Psoas muscle (tissue), 8 donors: ENCODE measurements around the gene HEXD. TPM values are rescaled to one million over a fixed set of nuclear protein-coding genes. Genes with fewer than 3 reads are reported as not detected.

Source experiments
- ATAC-seq, 4 donors: fragments of 200-7000 bp; cut with Tn5 transposase; one replicate each; pipeline ENCODE4 v1.9.1; 2020; ENCODE audit warnings: moderate library complexity in 3 of 4, mild to moderate bottlenecking in 2 of 4
- DNase-seq, 2 donors: peaks; one replicate each; pipeline ENCODE4 v3.0.0-alpha.2; 2020
- H3K27ac ChIP-seq: fragments of 200-600 bp; one replicate; pipeline ENCODE4 v1.8.0; 2022
- H3K27me3 ChIP-seq, 3 donors: fragments of 200-600 bp in 1 of 3; one replicate each; pipeline versions ENCODE4 v1.6.1 to v1.8.0; 2013 to 2022; ENCODE audit warnings: low read length in 2 of 3, mild to moderate bottlenecking in 2 of 3, moderate library complexity in 1 of 3; ENCODE audit not compliant: insufficient read depth in 3 of 3
- H3K36me3 ChIP-seq, 2 donors: fragments of 200-600 bp in 1 of 2; one replicate each; pipeline versions ENCODE4 v1.6.1 to v1.8.0; 2013 to 2022; ENCODE audit warnings: low read depth in 1 of 2, mild to moderate bottlenecking in 1 of 2, moderate library complexity in 1 of 2; ENCODE audit not compliant: insufficient read depth in 1 of 2
- H3K4me1 ChIP-seq: fragments of 200-600 bp; one replicate; pipeline ENCODE4 v1.8.0; 2022
- H3K4me3 ChIP-seq: fragments of 200-600 bp; one replicate; pipeline ENCODE4 v1.8.0; 2022; ENCODE audit warnings: mild to moderate bottlenecking
- H3K9me3 ChIP-seq: fragments of 200-600 bp; one replicate; pipeline ENCODE4 v1.8.0; 2022
- WGBS, 3 donors: extraction: QIAGEN DNeasy Blood & Tissue Kit; methylation state at CpG; one replicate each; pipeline versions ENCODE4 v1.1.6 to v1.1.7; 2013; 5-methylcytosine and 5-hydroxymethylcytosine counted together
- intact Hi-C, 2 donors: fragments of 100-400 bp; cut with DNase I; formaldehyde crosslinking; loops; one replicate each; pipeline versions ENCODE4 v1.11.0 to v1.14.2; 2022
- polyA plus RNA-seq, 3 donors: library from polyadenylated mRNA; stranded (reverse); fragments of 200-250 nt; gene quantifications; one replicate each; pipeline ENCODE4 v1.2.3, GENCODE V29; 2013
- total RNA-seq, 4 donors: library from RNA; stranded (reverse); fragmentation: NEBNext Ultra II Directional in 2 of 4; extraction: Animal tissue kit (Norgen Biotek cat#: 25700) in 2 of 4; gene quantifications; one replicate each; pipeline versions ENCODE4 v1.2.1 to v1.2.4, GENCODE V29; 2021 to 2023
- TF ChIP-seq, protein P1 (sequence below): fragments of 200-600 bp; IDR thresholded peaks from one replicate; pipeline ENCODE4 v1.8.0; 2022; ENCODE audit warnings: antibody characterized with exemption
- donor health status: healthy with polysubstance abuse.
- donor health status: DM: no; HTN: no; CAD: no; lungs with moderate emphysema.
- donor health status: Bipolar disorder and iron deficiency.
- donor health status: healthy.
- donor health status: DM: yes; HTN: yes; CAD: no.
- donor health status: DM: no; HTN: no; CAD: no.
- donor health status: DM: no; HTN: no; CAD: no.
- donor health status: DM: yes; HTN: yes; CAD: no.

Gene HEXD
- total and polyA plus RNA-seq, 7 donors = 17.4 to 29.8 (median 21.3) TPM

DNA sequence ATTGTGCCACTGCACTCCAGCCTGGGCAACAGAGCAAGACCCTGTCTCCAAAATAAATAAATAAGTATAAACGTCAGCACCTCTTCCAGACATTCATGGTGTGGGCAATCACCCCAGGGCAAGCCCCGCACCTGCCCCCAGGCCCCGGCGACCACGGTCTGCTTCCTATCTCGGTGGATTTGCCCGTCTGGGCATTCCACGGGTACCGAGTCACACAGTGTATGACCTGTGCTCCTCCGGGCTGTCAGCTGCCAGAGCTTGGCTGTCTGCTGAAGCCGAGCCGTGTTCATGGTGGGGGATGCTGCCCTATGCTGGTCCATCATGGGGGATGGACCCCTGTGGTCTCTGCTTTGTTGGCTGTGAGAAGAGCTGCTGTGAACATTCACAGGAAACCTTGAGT is 17.0 kb downstream of the HEXD start:
- Histone ChIP-seq H3K27ac (no peak overlapping the region), H3K4me3 (no peak overlapping the region), H3K9me3 (no peaks in the 10 kb centered on the region), H3K27me3 (no peaks in the 10 kb centered on the region), H3K4me1 (no peaks in the 10 kb centered on the region), H3K36me3 (peaks cover 0 to 75% of the 10 kb centered on the region in 2 donors)
- intact Hi-C loops = no loop called here
- ATAC-seq (no peak), DNase-seq (no peak)
- TF ChIP-seq, protein P1, sequence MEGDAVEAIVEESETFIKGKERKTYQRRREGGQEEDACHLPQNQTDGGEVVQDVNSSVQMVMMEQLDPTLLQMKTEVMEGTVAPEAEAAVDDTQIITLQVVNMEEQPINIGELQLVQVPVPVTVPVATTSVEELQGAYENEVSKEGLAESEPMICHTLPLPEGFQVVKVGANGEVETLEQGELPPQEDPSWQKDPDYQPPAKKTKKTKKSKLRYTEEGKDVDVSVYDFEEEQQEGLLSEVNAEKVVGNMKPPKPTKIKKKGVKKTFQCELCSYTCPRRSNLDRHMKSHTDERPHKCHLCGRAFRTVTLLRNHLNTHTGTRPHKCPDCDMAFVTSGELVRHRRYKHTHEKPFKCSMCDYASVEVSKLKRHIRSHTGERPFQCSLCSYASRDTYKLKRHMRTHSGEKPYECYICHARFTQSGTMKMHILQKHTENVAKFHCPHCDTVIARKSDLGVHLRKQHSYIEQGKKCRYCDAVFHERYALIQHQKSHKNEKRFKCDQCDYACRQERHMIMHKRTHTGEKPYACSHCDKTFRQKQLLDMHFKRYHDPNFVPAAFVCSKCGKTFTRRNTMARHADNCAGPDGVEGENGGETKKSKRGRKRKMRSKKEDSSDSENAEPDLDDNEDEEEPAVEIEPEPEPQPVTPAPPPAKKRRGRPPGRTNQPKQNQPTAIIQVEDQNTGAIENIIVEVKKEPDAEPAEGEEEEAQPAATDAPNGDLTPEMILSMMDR = no peak
- 86 to 93% (median 89%) methylated on average over 12 of the region's 12 CpGs for WGBS, 3 donors

DNA sequence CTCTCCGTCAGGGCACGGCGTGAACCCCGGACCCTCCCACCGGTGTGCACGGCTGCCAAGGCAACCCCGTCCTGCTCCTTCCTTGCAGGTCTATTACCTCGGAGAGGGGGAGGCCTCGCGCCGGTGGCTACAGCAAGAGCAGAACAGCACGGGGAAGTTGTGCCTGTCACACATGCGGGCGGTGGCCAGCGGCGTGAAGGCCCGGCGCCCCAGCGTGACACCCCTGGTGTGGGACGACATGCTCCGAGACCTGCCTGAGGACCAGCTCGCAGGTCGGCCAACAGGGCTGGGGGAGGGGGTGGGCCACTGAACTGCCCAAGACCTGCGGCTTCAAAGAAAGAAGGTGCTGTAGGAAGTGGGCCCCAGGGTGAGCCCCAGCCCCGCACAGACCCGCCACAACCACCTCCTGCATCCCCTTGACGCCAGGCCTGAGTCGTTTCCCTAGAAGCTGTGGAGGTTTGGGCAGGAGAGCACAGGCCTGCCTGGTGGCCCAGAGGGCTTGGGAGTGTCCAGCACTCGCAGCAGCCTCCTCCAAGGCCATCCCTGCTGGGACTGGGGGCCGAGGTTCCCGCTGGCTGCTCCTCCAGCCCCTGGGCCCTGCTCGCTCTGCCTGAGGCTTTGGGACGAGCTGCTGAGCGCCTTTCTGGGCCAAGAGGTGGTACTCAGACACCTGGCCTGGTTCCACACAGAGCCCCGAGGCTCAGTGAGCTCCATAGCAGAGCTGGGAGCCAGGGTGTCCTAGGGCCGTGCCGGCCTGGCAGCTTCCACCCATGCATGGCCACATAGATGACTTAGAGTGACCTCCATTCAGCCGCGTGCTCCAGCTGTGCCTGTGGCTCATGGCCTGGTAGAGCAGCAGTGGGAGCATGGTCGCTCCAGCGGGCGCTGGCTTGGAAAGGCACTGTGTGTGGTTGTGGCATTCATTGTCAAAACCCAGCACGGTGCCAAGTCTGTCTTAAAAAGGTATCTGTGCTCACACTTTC is 17.7 kb downstream of the HEXD start:
- ATAC-seq = peak in 3 of 4 donors; percentile 23 to 43 (median 43)
- Histone ChIP-seq H3K9me3 (no peaks in the 10 kb centered on the region), H3K27me3 (no peaks in the 10 kb centered on the region), H3K27ac (no peak overlapping the region), H3K4me1 (no peaks in the 10 kb centered on the region), H3K36me3 (peaks cover 0 to 73% of the 10 kb centered on the region in 2 donors), H3K4me3 (no peak overlapping the region)
- TF ChIP-seq, protein P1 = no peak
- intact Hi-C loops = no loop called here
- WGBS, 3 donors = 78 to 83% (median 80%) methylated on average over 34 to 43 of the region's 43 CpGs
- DNase-seq = no peak

DNA sequence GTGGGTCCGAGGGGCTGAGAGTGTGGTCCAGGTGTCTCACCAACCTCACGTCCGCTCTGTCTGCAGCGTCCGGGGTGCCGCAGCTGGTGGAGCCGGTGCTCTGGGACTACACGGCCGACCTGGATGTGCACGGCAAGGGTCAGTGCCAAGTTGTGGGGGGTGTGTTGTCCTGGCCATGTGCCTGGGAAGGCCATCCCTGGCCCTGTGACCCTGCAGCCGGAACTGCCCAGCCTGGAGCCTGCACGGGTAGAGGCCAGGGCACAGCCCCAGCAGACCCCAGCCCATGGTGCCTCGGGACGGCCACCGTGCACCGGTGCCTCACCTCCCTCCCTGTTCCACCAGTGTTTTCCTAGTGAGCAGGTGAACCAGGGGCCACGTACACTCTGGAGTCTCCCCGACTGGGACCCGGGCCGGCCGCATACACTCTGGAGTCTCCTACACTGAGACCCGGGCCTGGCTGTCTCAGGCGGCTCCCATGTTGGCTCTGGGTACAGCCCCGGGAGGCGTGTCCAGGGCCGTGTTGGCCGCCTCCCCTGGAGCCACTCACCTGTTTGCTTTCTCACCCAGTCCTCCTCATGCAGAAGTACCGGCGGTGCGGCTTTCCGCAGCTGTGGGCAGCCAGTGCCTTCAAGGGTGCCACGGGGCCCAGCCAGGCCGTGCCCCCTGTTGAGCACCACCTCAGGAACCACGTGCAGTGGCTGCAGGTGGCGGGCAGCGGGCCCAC is 18.6 kb downstream of the HEXD start:
- H3K4me3 ChIP-seq = no peak overlapping the region
- TF ChIP-seq, protein P1 = no peak
- no peaks in the 10 kb centered on the region for H3K4me1 ChIP-seq
- intact Hi-C loops = no loop called here
- H3K9me3 ChIP-seq = no peaks in the 10 kb centered on the region
- WGBS, 3 donors = 80 to 88% (median 83%) methylated on average over 35 to 36 of the region's 36 CpGs
- H3K27me3 ChIP-seq = no peaks in the 10 kb centered on the region
- ATAC-seq = no peak
- H3K27ac ChIP-seq = no peak overlapping the region
- H3K36me3 ChIP-seq = peaks cover 0 to 75% of the 10 kb centered on the region in 2 donors
- DNase-seq = no peak

DNA sequence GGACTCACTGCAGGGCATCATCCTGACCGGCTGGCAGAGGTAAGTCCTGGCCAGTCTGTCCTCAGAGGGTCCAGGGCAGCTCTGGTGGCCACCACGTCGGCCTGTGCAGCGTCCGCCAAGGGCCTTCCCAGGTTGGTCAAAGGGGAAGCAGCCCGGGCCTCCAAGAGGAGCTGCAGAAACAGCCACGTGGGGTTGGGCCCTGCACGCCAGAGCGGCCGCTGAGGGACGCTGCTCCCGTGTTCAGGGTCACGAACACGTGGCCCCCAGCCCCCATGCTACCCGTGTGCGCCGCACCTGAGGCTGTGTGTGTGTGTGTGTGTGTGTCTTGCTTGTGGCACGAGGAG is 19.1 kb downstream of the HEXD start:
- Histone ChIP-seq H3K4me1 (no peaks in the 10 kb centered on the region), H3K36me3 (peaks cover 0 to 75% of the 10 kb centered on the region in 2 donors), H3K27ac (no peak overlapping the region), H3K27me3 (no peaks in the 10 kb centered on the region), H3K4me3 (no peak overlapping the region), H3K9me3 (no peaks in the 10 kb centered on the region)
- WGBS, 3 donors = 90 to 96% (median 90%) methylated on average over 18 of the region's 18 CpGs
- no peak for DNase-seq
- TF ChIP-seq, protein P1 = no peak
- intact Hi-C loops = no loop called here
- ATAC-seq = no peak
